CD14-positive monocyte (primary cell): ENCODE results near the gene RUNX2. TPM values are rescaled to one million over a fixed set of nuclear protein-coding genes. Genes with fewer than 3 reads are reported as not detected.
A peak's percentile ranks its signal among the peaks of the same experiment; 100 is the strongest.

Source experiments
- DNase-seq, 3 donors: peaks; one replicate each; pipeline ENCODE4 v3.0.0-alpha.2; 2011 to 2022
- H2AFZ ChIP-seq: 2 replicates; pipeline ENCODE4 v1.6.0; 2012; ENCODE audit warnings: mild to moderate bottlenecking, low read depth, low read length, inconsistent platforms; ENCODE audit not compliant: insufficient read depth, poor library complexity, severe bottlenecking
- H3K27ac ChIP-seq, 2 donors: 1 replicate in 1 of 2; 2 replicates in 1 of 2; pipeline ENCODE4 v1.5.1; 2012 to 2013; ENCODE audit warnings: low read length in 2 of 2, control low read depth in 1 of 2, inconsistent platforms in 1 of 2, low read depth in 1 of 2, mild to moderate bottlenecking in 1 of 2
- H3K27me3 ChIP-seq, 2 donors: one replicate each; pipeline versions ENCODE4 v1.6.0 to v1.6.1; 2011 to 2013; ENCODE audit warnings: low read length in 2 of 2; ENCODE audit not compliant: control insufficient read depth in 2 of 2, insufficient read depth in 2 of 2
- H3K36me3 ChIP-seq, 2 donors: replicated peaks in 1 of 2; 1 replicate in 1 of 2; 2 replicates in 1 of 2; pipeline versions ENCODE4 v1.5.1 to v1.6.1; 2012 to 2013; ENCODE audit warnings: low read length in 2 of 2, control low read depth in 1 of 2, inconsistent platforms in 1 of 2, mild to moderate bottlenecking in 1 of 2; ENCODE audit not compliant: insufficient read depth in 2 of 2, control insufficient read depth in 1 of 2
- H3K4me1 ChIP-seq, 2 donors: 1 replicate in 1 of 2; 2 replicates in 1 of 2; pipeline versions ENCODE4 v1.5.1 to v1.6.1; 2012 to 2013; ENCODE audit warnings: low read length in 2 of 2, control low read depth in 1 of 2, inconsistent platforms in 1 of 2, mild to moderate bottlenecking in 1 of 2, moderate library complexity in 1 of 2; ENCODE audit not compliant: insufficient read depth in 2 of 2, control insufficient read depth in 1 of 2
- H3K4me2 ChIP-seq: replicated peaks from 2 replicates; pipeline ENCODE3; 2012; ENCODE audit warnings: low read length, moderate library complexity, mild to moderate bottlenecking; ENCODE audit not compliant: poor library complexity, severe bottlenecking; ENCODE audit errors: extremely low read depth
- H3K4me3 ChIP-seq, 3 experiments: fragments of 200-600 bp in 1 of 3; sonication (generic) in 1 of 3; replicated peaks in 1 of 3; 1 replicate in 2 of 3; 2 replicates in 1 of 3; pipeline ENCODE4 v1.5.1; 2011 to 2013; ENCODE audit warnings: low read length in 3 of 3, mild to moderate bottlenecking in 3 of 3, control low read depth in 2 of 3, low read depth in 2 of 3, inconsistent platforms in 1 of 3, moderate library complexity in 1 of 3
- H3K79me2 ChIP-seq: 2 replicates; pipeline ENCODE4 v1.6.0; 2012; ENCODE audit warnings: mild to moderate bottlenecking, control low read depth, inconsistent platforms, low read length, moderate library complexity; ENCODE audit not compliant: insufficient read depth
- H3K9ac ChIP-seq: 2 replicates; pipeline ENCODE4 v1.6.0; 2017; ENCODE audit warnings: low read length, mild to moderate bottlenecking; ENCODE audit not compliant: insufficient read depth, poor library complexity, severe bottlenecking
- H3K9me3 ChIP-seq, 2 donors: replicated peaks in 1 of 2; 1 replicate in 1 of 2; 2 replicates in 1 of 2; pipeline versions ENCODE4 v1.5.1 to v1.6.1; 2012 to 2013; ENCODE audit warnings: low read length in 2 of 2, control low read depth in 1 of 2; ENCODE audit not compliant: control insufficient read depth in 1 of 2, insufficient read depth in 1 of 2
- H4K20me1 ChIP-seq: 2 replicates; pipeline ENCODE4 v1.6.0; 2012; ENCODE audit warnings: mild to moderate bottlenecking, low read length, control low read depth, moderate library complexity; ENCODE audit not compliant: insufficient read depth
- H3K27ac Mint-ChIP-seq, 7 donors: one replicate each; pipeline ENCODE4 v1.8.0; 2020; ENCODE audit warnings: mild to moderate bottlenecking in 7 of 7, mixed read lengths in 7 of 7, moderate library complexity in 6 of 7, inconsistent platforms in 2 of 7
- H3K27me3 Mint-ChIP-seq, 3 donors: one replicate each; pipeline ENCODE4 v1.8.0; 2021 to 2022; ENCODE audit warnings: low read depth in 3 of 3, mild to moderate bottlenecking in 3 of 3, mixed read lengths in 3 of 3, moderate library complexity in 3 of 3, inconsistent platforms in 1 of 3
- H3K36me3 Mint-ChIP-seq, 2 donors: one replicate each; pipeline ENCODE4 v1.8.0; 2020; ENCODE audit warnings: mixed read lengths in 2 of 2, inconsistent platforms in 1 of 2, mild to moderate bottlenecking in 1 of 2
- H3K4me1 Mint-ChIP-seq: one replicate; pipeline ENCODE4 v1.8.0; 2020; ENCODE audit warnings: mild to moderate bottlenecking, mixed read lengths
- H3K4me3 Mint-ChIP-seq, 2 donors: one replicate each; pipeline ENCODE4 v1.8.0; 2020; ENCODE audit warnings: mild to moderate bottlenecking in 2 of 2, mixed read lengths in 2 of 2, moderate library complexity in 1 of 2
- H3K9me3 Mint-ChIP-seq, 7 donors: one replicate each; pipeline ENCODE4 v1.8.0; 2020 to 2022; ENCODE audit warnings: mixed read lengths in 7 of 7, mild to moderate bottlenecking in 6 of 7, moderate library complexity in 6 of 7, inconsistent platforms in 2 of 7
- CTCF ChIP-seq: fragments of 200-600 bp; IDR thresholded peaks from one replicate; pipeline ENCODE4 v1.8.0; 2022; ENCODE audit warnings: antibody characterized with exemption, mild to moderate bottlenecking
- WGBS: methylation state at CpG from one replicate; pipeline ENCODE4 v1.1.5; 2013; ENCODE audit warnings: missing lambda C conversion rate; ENCODE audit not compliant: insufficient coverage; 5-methylcytosine and 5-hydroxymethylcytosine counted together
- intact Hi-C, 2 donors: fragments of 100-400 bp; cut with micrococcal nuclease; formaldehyde crosslinking; loops; one replicate each; pipeline versions ENCODE4 v1.15.0 to v1.15.1; 2023
- polyA plus RNA-seq, 3 donors: library from polyadenylated mRNA; depleted of rRNA in 1 of 3; unstranded in 2 of 3; stranded (reverse) in 1 of 3; fragments of 300-500 nt in 2 of 3; fragments of >200 nt in 1 of 3; fragmentation: Illumina TruSeq in 2 of 3; gene quantifications; 1 replicate in 2 of 3; 2 replicates in 1 of 3; pipeline ENCODE4 v1.2.3, GENCODE V29; 2012 to 2021

RUNX2 gene
- polyA plus RNA-seq, 3 donors, result 1.3 to 5.0 (median 2.5) TPM

GRCh38 chr6:45679631-45680030, 351.5 kb downstream of the RUNX2 start:
- DNase-seq, result no peak
- Histone ChIP-seq H3K79me2 (no peaks in the 10 kb centered on the region), H3K27ac (no peak overlapping the region), H4K20me1 (no peaks in the 10 kb centered on the region), H3K4me2 (no peak overlapping the region), H3K4me1 (peaks cover 17 to 20% of the 10 kb centered on the region in 2 donors), H2AFZ (no peak overlapping the region), H3K4me3 (no peak overlapping the region), H3K27me3 (no peaks in the 10 kb centered on the region), H3K9me3 (peaks cover 6 to 19% of the 10 kb centered on the region in 2 donors), H3K36me3 (no peaks in the 10 kb centered on the region), H3K9ac (no peak overlapping the region)
- no peak overlapping the region for H3K4me3 Mint-ChIP-seq
- H3K36me3 Mint-ChIP-seq, result no peaks in the 10 kb centered on the region
- intact Hi-C loops, result loop anchor here in 1 of 2 donors (10.0 kb wide), 1 partner anchor 255 kb away; no protein-coding TSS in a partner anchor
- peaks cover 2 to 7% (median 3%) of the 10 kb centered on the region in 3 donors for H3K27me3 Mint-ChIP-seq
- H3K27ac Mint-ChIP-seq, result peak overlapping the region in 2 of 7 donors; percentile 32 to 75
- H3K9me3 Mint-ChIP-seq, result peaks cover 5 to 27% (median 21%) of the 10 kb centered on the region in 7 donors
- TF ChIP-seq CTCF, result no peak
- no CpG with 5 or more reads among the region's 2 CpGs for WGBS
- peaks cover 30% of the 10 kb centered on the region for H3K4me1 Mint-ChIP-seq

- Histone ChIP-seq H3K4me2 (no peak overlapping the region), H3K9ac (no peak overlapping the region), H4K20me1 (no peaks in the 10 kb centered on the region), H3K27ac (peak overlapping the region in 1 of 2 donors; percentile 40), H3K4me3 (no peak overlapping the region), H3K79me2 (no peaks in the 10 kb centered on the region), H3K27me3 (no peaks in the 10 kb centered on the region), H2AFZ (no peak overlapping the region), H3K36me3 (no peaks in the 10 kb centered on the region), H3K4me1 (peaks cover 15 to 18% of the 10 kb centered on the region in 2 donors), H3K9me3 (peaks cover 6 to 19% of the 10 kb centered on the region in 2 donors)
- Mint-ChIP-seq H3K9me3 (peaks cover 5 to 25% (median 21%) of the 10 kb centered on the region in 7 donors), H3K27ac (peak overlapping the region; percentile 40 to 90 (median 85)), H3K4me1 (peaks cover 25% of the 10 kb centered on the region), H3K36me3 (no peaks in the 10 kb centered on the region), H3K4me3 (no peak overlapping the region), H3K27me3 (peaks cover 0 to 7% (median 2%) of the 10 kb centered on the region in 3 donors)
- DNase-seq, result peak; percentile 88 to 97 (median 91)
- TF ChIP-seq CTCF, result no peak
- intact Hi-C loops, result no loop called here
- WGBS, result 9% methylated on average over 2 of the region's 4 CpGs
Observed at GRCh38 chr6:45681860-45682511, 353.9 kb downstream of the RUNX2 start.
